Muscle layer of colon (tissue), 2 donors: ENCODE data around the gene GFOD1.
"Not testable (repeated sequence)": the region's sequence is repeated elsewhere in the genome, so short reads cannot be mapped to it uniquely, and the experiment has no call there.

Source experiments
- H3K27ac ChIP-seq: one replicate; pipeline ENCODE4 v1.7.0; 2013; ENCODE audit warnings: low read depth, mild to moderate bottlenecking, low read length, moderate library complexity
- H3K27me3 ChIP-seq, 2 donors: one replicate each; pipeline ENCODE4 v1.7.0; 2013; ENCODE audit warnings: low read length in 2 of 2, mild to moderate bottlenecking in 2 of 2; ENCODE audit not compliant: insufficient read depth in 2 of 2, control insufficient read depth in 1 of 2
- H3K36me3 ChIP-seq: one replicate; pipeline ENCODE4 v1.7.0; 2013; ENCODE audit warnings: mild to moderate bottlenecking, low read length; ENCODE audit not compliant: insufficient read depth
- H3K4me1 ChIP-seq: one replicate; pipeline ENCODE4 v1.7.0; 2013; ENCODE audit warnings: mild to moderate bottlenecking, low read length; ENCODE audit not compliant: insufficient read depth
- H3K4me3 ChIP-seq, 2 donors: one replicate each; pipeline ENCODE4 v1.7.0; 2013; ENCODE audit warnings: low read length in 2 of 2, low read depth in 1 of 2, mild to moderate bottlenecking in 1 of 2, moderate library complexity in 1 of 2
- H3K9ac ChIP-seq: one replicate; pipeline ENCODE4 v1.7.0; 2013; ENCODE audit warnings: low read length
- H3K9me3 ChIP-seq: one replicate; pipeline ENCODE4 v1.7.0; 2013; ENCODE audit warnings: mild to moderate bottlenecking, low read length
- donor health status: abdominal sarcoma.
- donor health status: Adenocarcinoma of cecum.

Gene GFOD1

DNA sequence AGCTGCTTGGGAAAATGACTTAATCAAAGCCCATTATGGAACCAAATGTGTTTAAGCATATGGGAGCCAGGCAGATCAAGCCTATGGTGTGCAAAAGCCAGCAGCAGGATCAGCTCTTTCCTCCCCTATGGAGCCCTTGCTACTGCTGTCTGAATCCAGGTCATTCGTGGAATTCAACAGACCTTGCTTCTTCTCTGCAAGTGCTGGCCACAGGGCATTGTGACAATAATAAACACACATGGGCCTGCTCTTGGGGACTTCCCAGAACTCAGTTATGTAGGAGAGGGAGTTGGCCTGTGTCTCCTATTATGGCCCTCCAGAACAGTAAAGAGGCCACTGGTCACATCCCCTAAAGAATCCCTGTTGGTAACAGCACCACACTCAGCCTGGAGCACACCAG lies 18.6 kb downstream of the GFOD1 start:
- Histone ChIP-seq H3K4me1 (peaks cover 24% of the 10 kb centered on the region), H3K36me3 (no peaks in the 10 kb centered on the region), H3K27ac (no peak overlapping the region), H3K9me3 (no peaks in the 10 kb centered on the region), H3K9ac (no peak overlapping the region), H3K4me3 (no peak overlapping the region), H3K27me3 (no peaks in the 10 kb centered on the region)

DNA sequence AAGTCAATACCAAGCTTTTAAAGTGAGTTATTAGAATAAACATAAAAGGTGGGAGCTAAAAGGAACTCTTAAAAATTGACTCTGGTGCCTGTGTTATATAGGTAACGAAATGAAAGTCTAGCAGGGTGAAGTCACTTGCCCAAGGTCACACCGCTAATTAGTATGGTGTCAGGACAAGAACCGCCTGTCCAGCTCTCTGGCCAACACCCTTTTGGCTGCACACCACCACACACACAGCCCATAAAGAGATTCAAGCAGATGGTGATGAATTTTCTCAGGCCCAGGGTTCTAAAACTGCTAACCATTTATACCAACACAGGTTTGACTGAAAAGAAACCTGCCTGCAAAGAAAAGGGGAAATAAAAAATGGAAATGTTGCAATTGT lies 20.2 kb downstream of the GFOD1 start:
- Histone ChIP-seq H3K27me3 (no peaks in the 10 kb centered on the region), H3K27ac (no peak overlapping the region), H3K4me3 (no peak overlapping the region), H3K36me3 (no peaks in the 10 kb centered on the region), H3K9ac (no peak overlapping the region), H3K9me3 (no peaks in the 10 kb centered on the region), H3K4me1 (peaks cover 24% of the 10 kb centered on the region)

DNA sequence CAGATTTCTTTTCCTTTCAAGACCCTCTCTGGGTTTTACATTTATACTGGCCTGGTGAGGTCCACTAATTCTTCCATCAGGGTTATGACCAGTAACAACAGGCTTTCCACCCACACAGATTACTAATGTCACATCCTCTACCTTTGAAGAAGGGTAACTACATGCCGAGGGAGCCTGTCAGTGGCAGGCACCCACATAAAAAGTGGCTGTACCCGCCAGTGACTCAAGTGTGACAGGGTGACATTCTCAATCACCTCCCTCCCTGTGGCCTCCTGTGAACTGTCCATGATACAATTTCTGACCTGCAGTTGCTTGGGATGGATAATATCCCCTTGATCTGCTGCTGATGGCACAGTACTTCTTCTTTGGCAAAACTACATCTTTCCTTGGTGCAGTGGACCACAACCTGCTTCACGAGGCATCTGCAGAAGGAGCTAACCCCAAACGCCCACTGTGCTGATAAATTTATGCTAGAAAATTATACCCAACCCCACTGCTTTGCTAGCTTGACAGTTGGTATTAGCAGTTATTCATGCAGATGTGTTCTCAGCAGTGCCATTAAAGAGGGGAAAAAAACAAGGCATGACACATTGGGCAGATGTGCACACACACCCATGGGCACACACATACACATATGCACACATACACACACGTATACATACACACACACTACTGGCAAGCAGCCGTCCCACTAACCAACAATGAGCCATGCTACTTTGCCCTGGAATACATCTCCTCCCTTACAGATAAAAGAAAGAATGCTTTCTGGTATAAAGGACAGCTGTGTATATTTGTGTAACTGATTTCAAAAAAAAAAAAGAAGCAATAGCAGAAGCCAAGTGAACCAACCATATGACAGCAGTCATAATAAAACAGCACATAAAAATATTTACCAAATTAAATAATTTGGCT lies 20.8 kb downstream of the GFOD1 start:
- no peaks in the 10 kb centered on the region for H3K36me3 ChIP-seq
- H3K4me3 ChIP-seq, result no peak overlapping the region
- no peak overlapping the region for H3K27ac ChIP-seq
- no peaks in the 10 kb centered on the region for H3K27me3 ChIP-seq
- H3K9me3 ChIP-seq, result no peaks in the 10 kb centered on the region
- H3K4me1 ChIP-seq, result peaks cover 24% of the 10 kb centered on the region
- no peak overlapping the region for H3K9ac ChIP-seq

DNA sequence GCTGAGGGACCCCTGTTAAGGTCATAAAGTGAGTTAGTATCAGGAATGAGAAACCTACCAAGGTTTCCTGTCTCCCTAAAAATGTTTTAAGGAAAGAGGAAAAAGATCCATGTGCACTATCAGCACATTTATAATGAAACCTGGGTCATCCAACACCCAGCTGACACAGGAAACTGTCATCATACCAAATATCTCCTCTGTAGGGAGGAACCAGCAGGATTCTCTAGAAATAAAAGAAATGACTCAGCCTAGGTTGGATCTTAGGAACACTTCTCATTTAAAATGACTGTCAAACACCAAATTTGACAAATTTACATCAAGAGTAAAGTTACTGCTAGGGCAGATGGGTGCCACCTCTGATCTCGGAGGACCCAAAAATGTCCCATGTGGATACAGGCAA lies 21.7 kb downstream of the GFOD1 start:
- no peaks in the 10 kb centered on the region for H3K9me3 ChIP-seq
- H3K4me1 ChIP-seq, result peaks cover 24% of the 10 kb centered on the region
- no peaks in the 10 kb centered on the region for H3K27me3 ChIP-seq
- no peak overlapping the region for H3K9ac ChIP-seq
- no peak overlapping the region for H3K27ac ChIP-seq
- no peak overlapping the region for H3K4me3 ChIP-seq
- H3K36me3 ChIP-seq, result no peaks in the 10 kb centered on the region

- Histone ChIP-seq H3K9me3 (no peaks in the 10 kb centered on the region), H3K27ac (no peak overlapping the region), H3K27me3 (no peaks in the 10 kb centered on the region), H3K9ac (no peak overlapping the region), H3K4me3 (no peak overlapping the region), H3K36me3 (no peaks in the 10 kb centered on the region), H3K4me1 (peaks cover 16% of the 10 kb centered on the region)
Measured at GRCh38 chr6:13463941-13464340, 23.5 kb downstream of the GFOD1 start.

DNA sequence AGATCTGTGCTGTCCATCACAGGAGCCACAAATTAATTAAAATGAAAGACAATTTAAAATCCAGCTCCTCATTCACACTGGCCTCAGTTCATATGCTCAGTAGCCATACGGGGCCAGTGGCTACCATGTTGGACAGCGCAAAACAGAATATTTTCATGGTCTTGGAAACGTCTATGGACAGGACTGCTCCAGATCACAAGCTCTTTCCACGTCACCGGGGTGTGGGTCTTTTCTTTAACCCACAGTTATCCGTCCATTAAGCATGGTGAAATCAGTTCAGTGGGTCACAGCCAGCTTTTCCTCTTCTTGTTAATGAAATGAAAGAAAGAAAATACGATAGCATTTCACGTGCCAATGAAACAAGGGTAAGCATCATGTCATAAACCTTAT lies 24.1 kb downstream of the GFOD1 start:
- no peak overlapping the region for H3K27ac ChIP-seq
- H3K9me3 ChIP-seq, result no peaks in the 10 kb centered on the region
- no peak overlapping the region for H3K9ac ChIP-seq
- H3K4me1 ChIP-seq, result peaks cover 16% of the 10 kb centered on the region
- no peaks in the 10 kb centered on the region for H3K36me3 ChIP-seq
- no peak overlapping the region for H3K4me3 ChIP-seq
- H3K27me3 ChIP-seq, result no peaks in the 10 kb centered on the region

- Histone ChIP-seq H3K4me3 (no peak overlapping the region), H3K9me3 (no peaks in the 10 kb centered on the region), H3K36me3 (no peaks in the 10 kb centered on the region), H3K4me1 (peaks cover 17% of the 10 kb centered on the region), H3K27ac (no peak overlapping the region), H3K9ac (no peak overlapping the region), H3K27me3 (no peaks in the 10 kb centered on the region)
Measured at GRCh38 chr6:13462458-13463327, 24.7 kb downstream of the GFOD1 start.

DNA sequence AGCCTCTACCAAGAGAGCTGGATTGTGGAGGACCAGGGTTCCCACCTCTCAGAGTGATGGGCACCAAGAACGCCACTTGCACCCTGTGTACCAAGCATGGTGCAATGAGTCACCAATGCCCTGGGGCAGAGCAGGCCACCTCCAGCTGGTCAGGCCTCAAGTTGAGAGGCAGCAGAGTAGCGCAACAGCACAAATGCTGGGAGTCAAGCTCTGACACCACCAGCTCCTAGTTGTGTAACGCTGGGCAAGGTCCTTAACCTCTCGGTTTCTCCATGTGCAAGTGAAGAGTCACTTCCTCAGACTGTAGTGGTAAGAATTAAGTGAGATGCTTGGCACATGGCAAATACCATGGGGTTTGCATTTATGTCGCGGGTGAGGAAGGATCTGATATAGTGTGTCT lies 25.6 kb downstream of the GFOD1 start:
- Histone ChIP-seq H3K9ac (no peak overlapping the region), H3K27ac (no peak overlapping the region), H3K9me3 (no peaks in the 10 kb centered on the region), H3K4me3 (no peak overlapping the region), H3K36me3 (no peaks in the 10 kb centered on the region), H3K27me3 (no peaks in the 10 kb centered on the region), H3K4me1 (peaks cover 21% of the 10 kb centered on the region)

DNA sequence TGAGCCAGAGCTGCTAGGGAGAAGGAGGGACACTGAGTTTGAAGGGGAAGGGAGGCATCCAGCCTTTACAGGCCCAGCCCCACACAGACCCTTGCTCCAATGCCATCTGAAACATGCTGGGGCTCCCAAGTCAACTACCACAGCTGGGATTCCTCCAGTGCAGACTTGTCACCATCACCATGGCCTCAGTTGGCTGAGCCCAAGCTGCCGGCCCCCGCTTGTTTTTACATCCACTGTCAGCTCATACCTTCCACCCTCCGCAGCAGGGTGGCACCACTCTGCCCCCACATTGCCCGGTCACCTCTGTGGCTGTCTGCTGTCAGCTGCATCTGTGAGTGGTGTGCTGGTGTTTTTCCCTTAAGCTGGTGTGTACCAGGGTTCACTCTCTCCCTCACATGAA lies 26.1 kb downstream of the GFOD1 start:
- H3K36me3 ChIP-seq, result no peaks in the 10 kb centered on the region
- H3K27ac ChIP-seq, result no peak overlapping the region
- H3K9me3 ChIP-seq, result no peaks in the 10 kb centered on the region
- H3K9ac ChIP-seq, result no peak overlapping the region
- no peaks in the 10 kb centered on the region for H3K27me3 ChIP-seq
- H3K4me3 ChIP-seq, result no peak overlapping the region
- H3K4me1 ChIP-seq, result peaks cover 19% of the 10 kb centered on the region

- not testable (repeated sequence) for H3K27ac ChIP-seq, H3K36me3 ChIP-seq, H3K9me3 ChIP-seq, H3K9ac ChIP-seq, H3K27me3 ChIP-seq, H3K4me3 ChIP-seq
- peaks cover 21% of the 10 kb centered on the region for H3K4me1 ChIP-seq
Measured at GRCh38 chr6:13460289-13460688, 27.1 kb downstream of the GFOD1 start.

- no peak overlapping the region for H3K9ac ChIP-seq
- H3K4me3 ChIP-seq, result no peak overlapping the region
- H3K36me3 ChIP-seq, result no peaks in the 10 kb centered on the region
- no peaks in the 10 kb centered on the region for H3K9me3 ChIP-seq
- H3K27me3 ChIP-seq, result no peaks in the 10 kb centered on the region
- H3K27ac ChIP-seq, result no peak overlapping the region
- H3K4me1 ChIP-seq, result peaks cover 45% of the 10 kb centered on the region
Measured at GRCh38 chr6:13457577-13457976, 29.8 kb downstream of the GFOD1 start.
